Activated CD8-positive, alpha-beta memory T cell treated with anti-CD3 and anti-CD28 coated beads, Interleukin-2, amount 10 ng/mL, durations not matched to agents 7 days and 5 days (primary cell): ENCODE results near the gene ATP6V0E2. TPM values are rescaled to one million over a fixed set of nuclear protein-coding genes. Genes with fewer than 3 reads are reported as not detected.

Experiments used
- ATAC-seq: fragments of 150-1000 bp; cut with Tn5 transposase; one replicate; pipeline ENCODE4 v1.10.0; 2021; ENCODE audit warnings: moderate library complexity
- CTCF ChIA-PET: fragments of 350-600 bp; sonication (Branson Sonifier 250); formaldehyde crosslinking; loops from one replicate; lab custom pipeline; 2021; ENCODE audit warnings: antibody characterized with exemption; lab: Charles Lee
- DNase-seq: peaks from one replicate; pipeline ENCODE4 v3.0.0-alpha.2; 2020
- H3K27ac Mint-ChIP-seq: one replicate; pipeline ENCODE4 v1.8.0; 2021; ENCODE audit warnings: mild to moderate bottlenecking, mixed read lengths
- H3K27me3 Mint-ChIP-seq: one replicate; pipeline ENCODE4 v1.8.0; 2021; ENCODE audit warnings: mixed read lengths
- H3K36me3 Mint-ChIP-seq: one replicate; pipeline ENCODE4 v1.8.0; 2021; ENCODE audit warnings: mild to moderate bottlenecking, mixed read lengths
- H3K4me1 Mint-ChIP-seq: one replicate; pipeline ENCODE4 v1.8.0; 2021; ENCODE audit warnings: mixed read lengths
- H3K4me3 Mint-ChIP-seq: one replicate; pipeline ENCODE4 v1.8.0; 2021; ENCODE audit warnings: mild to moderate bottlenecking, moderate library complexity, mixed read lengths
- H3K9me3 Mint-ChIP-seq: one replicate; pipeline ENCODE4 v1.8.0; 2022; ENCODE audit warnings: low read depth, mixed read lengths
- total RNA-seq, 2 experiments: library from RNA; stranded (reverse); gene quantifications; one replicate each; pipeline ENCODE4 v1.2.3, GENCODE V29; 2021

The ATP6V0E2 gene
- total RNA-seq, 2 experiments from 2014 or later, result 63.1 to 71.3 TPM

DNA sequence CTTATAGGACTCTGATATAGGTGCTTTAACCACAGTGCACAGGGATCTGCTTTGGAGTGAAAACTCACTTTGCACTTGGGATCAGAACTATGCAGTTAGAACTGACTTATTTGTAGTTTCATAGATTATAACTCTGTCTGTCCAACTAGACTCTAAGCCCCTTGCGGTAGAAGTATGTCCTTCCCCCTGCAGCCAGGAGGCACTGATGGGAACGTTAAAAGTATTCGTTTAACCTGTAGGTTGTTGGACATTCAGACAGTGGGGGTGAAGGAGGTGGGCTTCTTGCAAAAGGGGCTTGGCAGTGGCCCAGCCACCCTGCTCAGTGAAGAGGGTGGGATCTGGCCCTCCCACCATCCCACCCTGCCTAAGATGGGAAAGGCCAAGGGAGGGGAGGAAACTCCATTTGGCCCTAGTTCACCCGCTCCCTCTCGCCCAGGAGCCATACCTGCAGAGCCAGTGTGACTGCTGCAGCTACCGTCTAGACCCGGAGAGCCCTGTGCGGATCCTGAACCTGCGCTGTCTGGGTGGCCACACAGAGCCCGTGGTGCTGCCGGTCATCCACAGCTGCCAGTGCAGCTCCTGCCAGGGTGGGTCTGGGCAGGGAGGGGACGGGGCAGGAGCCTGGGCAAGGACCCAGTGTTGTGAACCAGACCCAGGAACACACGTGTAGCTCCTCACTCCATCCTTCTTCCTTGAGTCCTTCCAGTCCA, 41.3 kb upstream of the ATP6V0E2 start:
- H3K4me1 Mint-ChIP-seq, result peaks cover under 1% of the 10 kb centered on the region
- no peak overlapping the region for H3K4me3 Mint-ChIP-seq
- H3K36me3 Mint-ChIP-seq, result no peaks in the 10 kb centered on the region
- DNase-seq, result no peak
- CTCF ChIA-PET, result no interaction called here
- H3K27me3 Mint-ChIP-seq, result peaks cover 23% of the 10 kb centered on the region
- no peak for ATAC-seq
- H3K9me3 Mint-ChIP-seq, result no peaks in the 10 kb centered on the region
- no peak overlapping the region for H3K27ac Mint-ChIP-seq

DNA sequence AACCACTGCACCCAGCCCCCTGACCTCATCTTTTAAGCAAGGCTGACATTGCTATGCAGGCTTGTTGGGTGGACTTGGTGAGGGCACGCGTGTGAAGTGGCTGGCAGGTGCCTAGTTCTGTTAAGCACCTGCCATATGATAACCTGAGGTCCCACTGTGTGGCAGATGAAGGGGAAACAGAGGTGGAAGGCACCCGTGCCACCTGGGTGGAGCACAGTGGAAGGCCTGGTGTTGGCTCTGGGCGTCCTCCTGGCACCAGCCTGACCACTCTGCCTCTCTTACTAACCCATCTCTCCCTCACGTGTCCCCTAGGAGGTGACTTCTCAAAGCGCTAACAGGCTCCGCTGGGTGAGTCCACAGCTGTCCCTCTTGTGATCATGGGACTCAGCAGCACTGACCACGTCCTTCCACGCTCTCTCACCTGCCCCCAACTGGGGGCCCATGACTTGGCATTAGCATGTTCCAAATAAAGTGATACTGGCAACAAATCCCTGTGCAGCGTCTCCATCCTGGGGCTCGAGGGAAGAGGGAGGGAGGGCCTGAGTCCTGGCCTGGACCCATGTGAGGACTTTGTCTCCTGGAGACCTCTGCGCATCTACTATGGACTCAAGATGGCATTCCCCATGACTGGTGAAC, 40.2 kb upstream of the ATP6V0E2 start:
- no peak for ATAC-seq
- no peak overlapping the region for H3K4me3 Mint-ChIP-seq
- CTCF ChIA-PET, result no interaction called here

DNA sequence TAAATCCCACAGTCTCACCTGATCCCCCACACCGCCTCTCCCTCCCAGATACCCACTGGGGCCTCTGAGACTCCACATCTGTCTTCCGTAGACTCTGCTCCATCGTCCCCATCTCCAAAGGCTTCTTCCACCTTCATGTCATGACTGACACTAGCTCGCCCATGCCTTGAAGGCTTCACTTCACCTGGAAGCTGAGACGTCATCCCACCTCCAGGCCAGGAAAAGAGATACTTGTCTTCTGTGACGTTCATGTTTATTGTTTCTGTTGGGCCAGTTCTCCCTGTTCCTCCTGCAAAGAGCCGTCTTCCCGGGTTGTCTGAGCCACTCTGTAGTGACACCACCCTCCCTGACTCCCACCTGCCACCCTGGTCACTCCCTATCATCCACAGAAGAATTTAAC, 39.2 kb upstream of the ATP6V0E2 start:
- Mint-ChIP-seq H3K27ac (no peak overlapping the region), H3K36me3 (no peaks in the 10 kb centered on the region), H3K4me1 (peaks cover 13% of the 10 kb centered on the region), H3K9me3 (no peaks in the 10 kb centered on the region), H3K27me3 (peaks cover 23% of the 10 kb centered on the region), H3K4me3 (no peak overlapping the region)
- ATAC-seq (no peak), DNase-seq (no peak)
- CTCF ChIA-PET, result no interaction called here

More for the DNA sequence above, 40.2 kb upstream of the ATP6V0E2 start:
- Mint-ChIP-seq H3K9me3 (no peaks in the 10 kb centered on the region), H3K27ac (no peak overlapping the region), H3K36me3 (no peaks in the 10 kb centered on the region), H3K27me3 (peaks cover 23% of the 10 kb centered on the region), H3K4me1 (peaks cover 5% of the 10 kb centered on the region)
- no peak for DNase-seq

DNA sequence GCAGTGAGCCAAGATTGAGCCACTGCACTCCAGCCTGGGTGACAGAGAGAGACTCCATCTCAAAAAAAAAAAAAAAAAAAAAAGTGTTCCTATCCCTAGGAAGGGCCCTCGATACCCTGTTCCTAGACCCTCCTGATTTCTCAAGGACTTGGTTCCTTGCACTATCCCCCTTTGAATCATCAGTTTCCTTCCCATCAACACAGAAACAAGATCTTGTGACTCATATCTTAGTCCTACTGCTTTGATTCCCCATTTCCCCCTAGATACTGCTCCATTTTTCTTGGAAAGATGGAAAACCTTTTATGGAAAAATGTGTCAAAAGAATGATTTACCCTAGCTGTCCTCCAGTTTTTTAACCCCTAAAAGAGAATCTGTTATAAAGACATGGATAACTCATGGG, 37.3 kb upstream of the ATP6V0E2 start:
- Mint-ChIP-seq H3K4me1 (peaks cover 19% of the 10 kb centered on the region), H3K27ac (no peak overlapping the region), H3K27me3 (peaks cover 23% of the 10 kb centered on the region), H3K4me3 (no peak overlapping the region), H3K36me3 (peaks cover 2% of the 10 kb centered on the region), H3K9me3 (no peaks in the 10 kb centered on the region)
- no peak for DNase-seq
- CTCF ChIA-PET, result no interaction called here
- no peak for ATAC-seq

DNA sequence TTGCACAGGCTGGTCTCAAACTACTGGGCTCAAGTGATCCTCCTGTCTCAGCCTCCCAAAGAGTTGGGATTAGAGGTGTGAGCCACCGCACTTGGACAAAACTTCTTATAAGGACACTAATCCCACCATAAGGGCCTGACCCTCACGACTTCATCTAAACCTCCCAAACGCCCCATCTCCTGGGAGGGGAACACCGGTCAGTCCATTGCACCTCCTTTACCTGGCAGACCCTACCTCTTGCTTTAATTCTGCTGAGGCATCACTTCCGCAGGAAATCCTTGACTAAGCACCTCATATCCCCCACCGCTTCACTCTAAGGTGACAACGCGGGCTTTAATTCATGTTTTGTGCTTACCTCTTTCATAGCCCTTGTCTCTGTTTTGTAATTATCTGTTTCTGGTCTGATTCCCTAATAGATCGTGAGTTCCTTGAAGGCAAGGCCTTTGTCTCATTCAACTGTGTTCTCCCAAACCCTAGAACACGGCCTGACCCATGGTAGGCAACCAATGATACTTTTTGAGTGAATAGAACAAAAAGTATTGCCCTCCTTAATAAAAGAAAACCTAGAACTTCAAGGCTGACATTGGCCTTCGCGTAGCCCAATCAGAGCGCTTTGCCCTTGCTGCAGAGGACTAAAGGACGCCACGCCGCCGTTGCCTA, 36.1 kb upstream of the ATP6V0E2 start:
- ATAC-seq, result no peak
- H3K4me3 Mint-ChIP-seq, result peak overlapping the region; percentile 85
- H3K36me3 Mint-ChIP-seq, result peaks cover 2% of the 10 kb centered on the region
- CTCF ChIA-PET, result interaction anchor here (1.0 to 2.9 kb wide), 6 partner anchors 12 to 46 kb away, joined by 3 to 14 read pairs (median 5); no protein-coding TSS in a partner anchor
- peaks cover 19% of the 10 kb centered on the region for H3K4me1 Mint-ChIP-seq
- DNase-seq, result no peak
- peaks cover 17% of the 10 kb centered on the region for H3K27me3 Mint-ChIP-seq
- no peaks in the 10 kb centered on the region for H3K9me3 Mint-ChIP-seq
- H3K27ac Mint-ChIP-seq, result no peak overlapping the region

DNA sequence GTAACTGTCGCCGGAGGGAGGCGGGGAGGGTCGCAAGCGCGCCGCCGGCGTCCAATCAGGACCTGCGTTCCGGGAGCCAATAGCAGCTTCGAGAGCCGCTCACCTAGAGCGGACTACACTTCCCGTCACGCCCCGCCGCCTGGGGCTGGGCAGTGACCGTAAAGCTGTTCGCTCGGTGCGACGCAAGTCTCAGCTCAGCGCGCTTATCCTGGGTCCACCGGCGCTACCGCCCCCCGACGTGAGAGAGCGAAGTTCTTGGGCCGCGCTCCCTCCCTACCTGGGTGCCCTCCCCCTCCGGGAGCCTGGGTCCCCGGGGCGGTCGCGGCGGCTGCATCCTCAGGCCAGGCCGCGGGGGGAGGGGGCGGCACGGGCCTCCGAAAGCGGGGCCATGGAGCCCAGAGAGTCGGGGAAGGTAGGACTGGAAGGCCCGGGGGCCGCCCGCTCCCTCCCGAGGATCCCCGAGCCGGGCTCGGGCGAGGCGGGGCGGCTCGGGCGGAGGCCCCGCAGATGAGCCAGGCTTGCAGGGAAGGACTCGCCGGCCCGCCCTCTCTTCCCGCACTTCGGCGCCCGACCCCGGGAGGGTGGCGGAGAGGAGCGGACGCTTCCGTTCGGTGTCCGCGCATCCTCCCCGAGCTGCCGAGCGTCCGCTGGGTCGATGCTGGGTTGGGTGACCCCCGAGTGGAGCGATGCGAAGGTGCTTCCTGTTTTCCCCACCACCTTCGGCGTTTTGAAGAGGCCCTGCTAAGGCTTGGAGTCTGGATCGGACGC, 35.4 kb upstream of the ATP6V0E2 start, which contains the start of gene ZNF862:
Gene ZNF862 (plus strand): TSS at position 152 of the 768 bp plus-strand sequence. CDS start 237 bp downstream, at position 389.
- Mint-ChIP-seq H3K4me1 (peaks cover 19% of the 10 kb centered on the region), H3K27me3 (peaks cover 14% of the 10 kb centered on the region), H3K36me3 (peaks cover 2% of the 10 kb centered on the region), H3K27ac (peak within 1 kb of the TSS; percentile 75), H3K9me3 (no peaks in the 10 kb centered on the region), H3K4me3 (peak within 1 kb of the TSS; percentile 85)
- CTCF ChIA-PET, result interaction anchor here (1.0 to 2.9 kb wide), 8 partner anchors 12 to 214 kb away, joined by 3 to 14 read pairs (median 5); no protein-coding TSS in a partner anchor
- peak; percentile 98 for DNase-seq
- peak; percentile 98 for ATAC-seq

DNA sequence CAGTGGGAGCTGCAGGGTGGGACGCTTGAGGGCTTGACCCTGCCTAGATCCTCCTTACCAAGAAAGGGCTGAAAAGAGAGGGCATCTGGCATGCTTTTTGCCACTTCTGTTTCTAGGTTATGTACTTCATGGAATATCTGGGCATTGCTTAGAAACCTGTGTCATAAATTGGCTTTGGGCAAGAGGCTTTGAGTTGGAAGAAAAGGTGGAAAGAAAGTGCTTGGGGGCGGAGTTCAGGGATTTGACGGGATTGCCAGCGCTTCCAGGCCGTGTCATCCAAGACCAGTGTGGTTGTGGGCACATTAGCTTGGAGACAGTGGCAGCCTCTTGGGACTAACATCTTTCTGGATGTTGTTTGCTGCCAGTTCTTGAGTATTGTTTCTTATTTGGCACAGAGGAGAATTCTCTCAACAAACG, 34.8 kb upstream of the ATP6V0E2 start:
- Mint-ChIP-seq H3K36me3 (peaks cover 2% of the 10 kb centered on the region), H3K27ac (peak overlapping the region; percentile 65), H3K4me3 (peak overlapping the region; percentile 85), H3K9me3 (no peaks in the 10 kb centered on the region), H3K27me3 (peaks cover 14% of the 10 kb centered on the region), H3K4me1 (peaks cover 19% of the 10 kb centered on the region)
- ATAC-seq (no peak), DNase-seq (no peak)
- CTCF ChIA-PET, result interaction anchor here (1.1 to 2.9 kb wide), 9 partner anchors 14 to 215 kb away, joined by 3 to 14 read pairs (median 4); no protein-coding TSS in a partner anchor

DNA sequence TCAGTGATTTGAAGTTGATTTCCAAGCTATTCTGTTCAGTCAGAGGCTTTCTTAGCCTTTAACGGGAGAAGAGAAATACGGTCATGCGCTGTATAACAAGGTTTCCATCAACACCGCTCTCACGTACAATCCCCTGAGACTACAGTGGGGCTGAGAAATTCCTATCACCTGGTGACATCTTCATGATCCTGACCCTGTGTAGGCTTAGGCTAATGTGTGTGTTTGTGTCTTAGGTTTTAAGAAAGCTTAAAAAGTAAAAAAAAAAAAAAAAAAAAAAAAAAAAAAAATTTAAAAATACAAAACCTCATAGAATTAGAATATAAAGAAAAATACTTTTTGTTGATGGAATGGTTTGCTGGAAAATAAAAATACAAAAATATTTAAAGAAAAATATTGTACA, 33.8 kb upstream of the ATP6V0E2 start:
- peaks cover 5% of the 10 kb centered on the region for H3K27me3 Mint-ChIP-seq
- peaks cover 2% of the 10 kb centered on the region for H3K36me3 Mint-ChIP-seq
- CTCF ChIA-PET, result interaction anchor here (0.8 to 2.9 kb wide), 8 partner anchors 10 to 44 kb away, joined by 3 to 14 read pairs (median 4); no protein-coding TSS in a partner anchor
- peak overlapping the region; percentile 85 for H3K4me3 Mint-ChIP-seq
- H3K4me1 Mint-ChIP-seq, result peaks cover 19% of the 10 kb centered on the region
- H3K27ac Mint-ChIP-seq, result no peak overlapping the region
- no peak for DNase-seq
- no peak for ATAC-seq
- no peaks in the 10 kb centered on the region for H3K9me3 Mint-ChIP-seq

DNA sequence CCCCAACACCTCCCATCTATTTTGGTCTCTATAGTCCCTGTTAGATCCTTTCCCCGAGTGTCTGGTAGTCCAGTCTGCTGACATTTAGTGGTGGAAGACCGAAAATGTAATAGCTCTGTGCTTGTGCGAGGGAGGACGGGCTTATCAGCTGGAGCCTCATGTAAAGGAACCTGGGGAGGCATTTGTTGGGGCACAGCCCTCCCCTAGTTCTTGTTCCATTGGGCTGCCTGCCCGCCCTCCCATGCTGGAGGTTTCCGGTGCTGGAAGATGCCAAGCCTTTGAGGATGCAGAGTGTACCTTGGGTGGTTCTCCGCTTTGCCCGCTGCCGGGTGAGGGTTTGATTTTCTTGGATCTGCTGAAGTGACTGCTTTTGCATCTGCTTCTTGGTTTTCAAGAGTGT, 30.2 kb upstream of the ATP6V0E2 start:
- peaks cover 14% of the 10 kb centered on the region for H3K4me1 Mint-ChIP-seq
- H3K9me3 Mint-ChIP-seq, result no peaks in the 10 kb centered on the region
- peaks cover 2% of the 10 kb centered on the region for H3K36me3 Mint-ChIP-seq
- ATAC-seq (no peak), DNase-seq (no peak)
- no peak overlapping the region for H3K27ac Mint-ChIP-seq
- no peak overlapping the region for H3K4me3 Mint-ChIP-seq
- no peaks in the 10 kb centered on the region for H3K27me3 Mint-ChIP-seq
- CTCF ChIA-PET, result no interaction called here

DNA sequence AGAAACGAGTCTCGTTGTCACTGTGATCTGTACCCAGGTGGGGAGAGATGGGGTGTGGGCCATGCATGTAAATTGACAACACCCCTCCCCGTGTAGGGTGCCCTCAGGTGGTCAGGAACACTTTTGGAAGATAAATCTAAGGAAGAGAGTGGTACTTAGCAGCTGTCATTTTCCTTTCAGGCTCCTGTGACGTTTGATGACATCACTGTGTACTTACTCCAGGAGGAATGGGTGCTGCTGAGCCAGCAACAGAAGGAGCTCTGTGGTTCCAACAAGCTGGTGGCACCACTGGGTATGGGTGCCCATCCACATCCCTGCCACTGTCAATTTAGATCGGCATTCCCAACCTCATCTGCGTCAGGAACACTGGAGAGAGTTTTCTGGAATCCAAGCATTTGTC, 29.3 kb upstream of the ATP6V0E2 start:
- CTCF ChIA-PET, result no interaction called here
- H3K36me3 Mint-ChIP-seq, result peaks cover 2% of the 10 kb centered on the region
- no peak for DNase-seq
- ATAC-seq, result no peak
- H3K27ac Mint-ChIP-seq, result no peak overlapping the region
- H3K4me1 Mint-ChIP-seq, result peaks cover 8% of the 10 kb centered on the region
- H3K27me3 Mint-ChIP-seq, result no peaks in the 10 kb centered on the region
- H3K4me3 Mint-ChIP-seq, result no peak overlapping the region
- no peaks in the 10 kb centered on the region for H3K9me3 Mint-ChIP-seq

DNA sequence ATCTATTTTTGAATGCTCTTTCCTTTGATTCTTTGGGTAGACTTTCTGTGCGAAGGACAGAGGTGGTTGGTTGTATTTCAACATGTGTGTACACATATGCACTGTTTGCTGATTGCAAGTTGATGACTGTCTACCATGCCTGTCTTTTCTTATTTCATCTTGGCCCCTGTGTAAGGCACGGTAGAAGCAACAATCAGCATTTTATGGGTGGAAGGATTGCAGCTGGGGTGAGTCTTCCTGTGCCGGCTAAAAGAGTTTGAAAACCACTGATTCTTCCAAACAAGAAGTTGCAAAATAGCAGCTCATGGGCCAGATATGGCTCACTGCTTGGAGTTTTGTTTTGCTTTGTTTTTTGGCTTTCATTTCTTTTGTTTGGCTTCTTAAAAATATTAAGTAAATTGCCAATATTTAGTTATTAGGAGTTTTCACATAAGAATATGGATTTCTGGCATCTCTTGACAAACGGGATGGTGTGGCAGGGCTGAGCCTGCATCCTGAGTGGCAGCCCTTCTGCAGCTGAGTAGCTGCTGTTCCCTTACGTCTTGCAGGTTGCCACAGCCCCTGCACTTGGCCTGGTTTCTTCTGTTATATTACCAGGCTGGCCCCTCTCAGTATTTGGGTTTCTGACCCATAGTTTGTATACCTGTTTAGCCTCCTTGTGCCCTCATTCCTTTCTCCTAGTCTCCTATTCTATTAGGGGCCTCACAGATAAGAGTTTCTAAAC, 28.4 kb upstream of the ATP6V0E2 start:
- H3K36me3 Mint-ChIP-seq, result peaks cover 3% of the 10 kb centered on the region
- H3K9me3 Mint-ChIP-seq, result no peaks in the 10 kb centered on the region
- H3K27ac Mint-ChIP-seq, result no peak overlapping the region
- CTCF ChIA-PET, result no interaction called here
- no peak overlapping the region for H3K4me3 Mint-ChIP-seq
- H3K27me3 Mint-ChIP-seq, result no peaks in the 10 kb centered on the region
- DNase-seq (no peak), ATAC-seq (no peak)
- peaks cover 2% of the 10 kb centered on the region for H3K4me1 Mint-ChIP-seq

DNA sequence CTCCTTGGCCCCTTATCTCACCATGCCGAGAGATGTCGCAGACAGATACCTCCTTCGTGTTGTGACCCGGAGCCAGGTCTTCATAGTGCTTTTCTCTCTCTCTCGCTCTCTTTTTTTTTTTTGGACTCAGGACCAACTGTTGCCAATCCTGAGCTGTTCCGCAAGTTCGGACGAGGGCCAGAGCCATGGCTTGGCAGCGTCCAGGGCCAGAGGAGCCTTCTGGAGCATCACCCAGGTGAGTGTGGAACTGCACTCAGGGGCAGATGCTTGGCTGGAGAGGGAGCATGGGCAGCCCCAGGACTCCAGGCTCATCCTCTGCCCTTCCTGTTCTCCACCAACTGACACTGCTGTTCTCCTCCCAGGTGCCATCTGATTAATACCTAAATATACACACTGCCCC, 27.7 kb upstream of the ATP6V0E2 start:
- no peaks in the 10 kb centered on the region for H3K9me3 Mint-ChIP-seq
- no peak overlapping the region for H3K27ac Mint-ChIP-seq
- H3K4me3 Mint-ChIP-seq, result no peak overlapping the region
- DNase-seq (no peak), ATAC-seq (no peak)
- H3K36me3 Mint-ChIP-seq, result peaks cover 2% of the 10 kb centered on the region
- H3K27me3 Mint-ChIP-seq, result no peaks in the 10 kb centered on the region
- H3K4me1 Mint-ChIP-seq, result no peaks in the 10 kb centered on the region
- CTCF ChIA-PET, result no interaction called here
